ENCODE measurements around the gene DDX51. TPM values are rescaled to one million over a fixed set of nuclear protein-coding genes. Genes with fewer than 3 reads are reported as not detected.

Gene DDX51
- total and polyA plus RNA-seq, 2 donors (not counting 1 experiment from before 2014, with no cell fraction given) = 46.3 to 60.8 TPM

- H3K9ac ChIP-seq (ENCODE audit: low read length) = no peak overlapping the region
- DNase-seq (no peak), ATAC-seq (ENCODE audit: low read depth) (no peak)
- H3K27ac ChIP-seq (ENCODE audit: low read length in 2 of 2) = no peak overlapping the region
- Mint-ChIP-seq H3K27ac (no peak overlapping the region), H3K9me3 (ENCODE audit: insufficient read depth) (no peaks in the 10 kb centered on the region), H3K27me3 (no peaks in the 10 kb centered on the region), H3K4me1 (peaks cover 26% of the 10 kb centered on the region), H3K4me3 (peak overlapping the region; percentile 23)
- H4K20me1 ChIP-seq (ENCODE audit: control insufficient read depth, insufficient read depth, low read length, poor library complexity, severe bottlenecking) = peaks cover 27% of the 10 kb centered on the region
- no peaks in the 10 kb centered on the region for H3K27me3 ChIP-seq (replicated peaks in 1 of 4; ENCODE audit: control extremely low read depth in 1 of 4, control insufficient read depth in 3 of 4, insufficient read depth in 4 of 4, low read length in 3 of 4)
- CTCF ChIA-PET = no interaction called here
- H3K36me3 ChIP-seq (replicated peaks in 1 of 2; ENCODE audit: control extremely low read depth in 1 of 2, control insufficient read depth in 1 of 2, extremely low read depth in 1 of 2, insufficient read depth in 2 of 2, low read length in 1 of 2) = peaks cover 0 to 31% of the 10 kb centered on the region in 2 experiments
- 96% methylated on average over 19 of the region's 19 CpGs for WGBS (ENCODE audit: insufficient coverage)
- TF ChIP-seq EZH2 (IDR thresholded peaks at IDR 0.05; ENCODE audit: borderline replicate concordance, insufficient read depth, low read depth, low read length, poor library complexity, severe bottlenecking) = no peak
- TF ChIP-seq, protein P1, sequence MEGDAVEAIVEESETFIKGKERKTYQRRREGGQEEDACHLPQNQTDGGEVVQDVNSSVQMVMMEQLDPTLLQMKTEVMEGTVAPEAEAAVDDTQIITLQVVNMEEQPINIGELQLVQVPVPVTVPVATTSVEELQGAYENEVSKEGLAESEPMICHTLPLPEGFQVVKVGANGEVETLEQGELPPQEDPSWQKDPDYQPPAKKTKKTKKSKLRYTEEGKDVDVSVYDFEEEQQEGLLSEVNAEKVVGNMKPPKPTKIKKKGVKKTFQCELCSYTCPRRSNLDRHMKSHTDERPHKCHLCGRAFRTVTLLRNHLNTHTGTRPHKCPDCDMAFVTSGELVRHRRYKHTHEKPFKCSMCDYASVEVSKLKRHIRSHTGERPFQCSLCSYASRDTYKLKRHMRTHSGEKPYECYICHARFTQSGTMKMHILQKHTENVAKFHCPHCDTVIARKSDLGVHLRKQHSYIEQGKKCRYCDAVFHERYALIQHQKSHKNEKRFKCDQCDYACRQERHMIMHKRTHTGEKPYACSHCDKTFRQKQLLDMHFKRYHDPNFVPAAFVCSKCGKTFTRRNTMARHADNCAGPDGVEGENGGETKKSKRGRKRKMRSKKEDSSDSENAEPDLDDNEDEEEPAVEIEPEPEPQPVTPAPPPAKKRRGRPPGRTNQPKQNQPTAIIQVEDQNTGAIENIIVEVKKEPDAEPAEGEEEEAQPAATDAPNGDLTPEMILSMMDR (IDR thresholded peaks at IDR 0.05) = no peak
- H3K4me1 ChIP-seq (ENCODE audit: control insufficient read depth in 2 of 2, insufficient read depth in 2 of 2, low read length in 2 of 2) = peaks cover 15 to 21% of the 10 kb centered on the region in 2 donors
- POLR2A ChIA-PET = no interaction called here
- no peaks in the 10 kb centered on the region for H3K9me3 ChIP-seq (ENCODE audit: control extremely low read depth in 1 of 3, control insufficient read depth in 2 of 3, insufficient read depth in 1 of 3, low read length in 2 of 3)
- H3K4me3 ChIP-seq (ENCODE audit: control extremely low read depth in 1 of 5, extremely low read depth in 1 of 5, insufficient read depth in 1 of 5, low read depth in 2 of 5, low read length in 4 of 5) = no peak overlapping the region
- intact Hi-C loops (cut with micrococcal nuclease) = loop anchor here (5.0 kb wide), 1 partner anchor 810 kb away; the partner anchor contains the start of gene ZNF605
- no peak overlapping the region for H3K4me2 ChIP-seq (replicated peaks; ENCODE audit: low read depth, low read length, poor library complexity, severe bottlenecking)
- peaks cover 51% of the 10 kb centered on the region for H3K79me2 ChIP-seq (ENCODE audit: control insufficient read depth, insufficient read depth, low read length)
- no peak overlapping the region for H2AFZ ChIP-seq (ENCODE audit: insufficient read depth, low read depth, low read length, poor library complexity, severe bottlenecking)
Measured at GRCh38 chr12:132146772-132147422, 2.8 kb upstream of the DDX51 start.

GRCh38 chr12:132146098-132146497 lies 2.0 kb upstream of the DDX51 start:
- intact Hi-C loops (cut with micrococcal nuclease) = loop anchor here (5.0 kb wide), 1 partner anchor 811 kb away; the partner anchor contains the start of gene ZNF605
- ChIA-PET POLR2A (no interaction called here), CTCF (interaction anchor here (1.7 kb wide), 1 partner anchor 8 kb away, joined by 12 read pairs; no protein-coding TSS in a partner anchor)
- Histone ChIP-seq H3K9me3 (ENCODE audit: control extremely low read depth in 1 of 3, control insufficient read depth in 2 of 3, insufficient read depth in 1 of 3, low read length in 2 of 3) (no peaks in the 10 kb centered on the region), H3K79me2 (ENCODE audit: control insufficient read depth, insufficient read depth, low read length) (peaks cover 57% of the 10 kb centered on the region), H4K20me1 (ENCODE audit: control insufficient read depth, insufficient read depth, low read length, poor library complexity, severe bottlenecking) (peaks cover 28% of the 10 kb centered on the region), H3K9ac (ENCODE audit: low read length) (no peak overlapping the region), H3K4me1 (ENCODE audit: control insufficient read depth in 2 of 2, insufficient read depth in 2 of 2, low read length in 2 of 2) (peaks cover 15 to 21% of the 10 kb centered on the region in 2 donors), H3K4me2 (replicated peaks; ENCODE audit: low read depth, low read length, poor library complexity, severe bottlenecking) (no peak overlapping the region), H3K27me3 (replicated peaks in 1 of 4; ENCODE audit: control extremely low read depth in 1 of 4, control insufficient read depth in 3 of 4, insufficient read depth in 4 of 4, low read length in 3 of 4) (no peaks in the 10 kb centered on the region), H3K4me3 (ENCODE audit: control extremely low read depth in 1 of 5, extremely low read depth in 1 of 5, insufficient read depth in 1 of 5, low read depth in 2 of 5, low read length in 4 of 5) (no peak overlapping the region), H3K36me3 (replicated peaks in 1 of 2; ENCODE audit: control extremely low read depth in 1 of 2, control insufficient read depth in 1 of 2, extremely low read depth in 1 of 2, insufficient read depth in 2 of 2, low read length in 1 of 2) (peaks cover 0 to 32% of the 10 kb centered on the region in 2 experiments), H3K27ac (ENCODE audit: low read length in 2 of 2) (no peak overlapping the region), H2AFZ (ENCODE audit: insufficient read depth, low read depth, low read length, poor library complexity, severe bottlenecking) (no peak overlapping the region)
- ATAC-seq (ENCODE audit: low read depth) (no peak), DNase-seq (no peak)
- TF ChIP-seq EZH2 (IDR thresholded peaks at IDR 0.05; ENCODE audit: borderline replicate concordance, insufficient read depth, low read depth, low read length, poor library complexity, severe bottlenecking) = no peak
- TF ChIP-seq, protein P1 (IDR thresholded peaks at IDR 0.05) = no peak
- Mint-ChIP-seq H3K4me1 (peaks cover 26% of the 10 kb centered on the region), H3K9me3 (ENCODE audit: insufficient read depth) (no peaks in the 10 kb centered on the region), H3K4me3 (peak overlapping the region; percentile 96), H3K27me3 (no peaks in the 10 kb centered on the region), H3K27ac (peak overlapping the region; percentile 87)
- 96% methylated on average over 24 of the region's 24 CpGs for WGBS (ENCODE audit: insufficient coverage)

All from B cell (primary cell).